ENCODE data around the gene CD300E.

CD300E gene

GRCh38 chr17:74598346-74599022 lies 25.1 kb downstream of the CD300E start:
- DNase-seq (ENCODE audit: low read depth, low spot score) = no peak
- H3K4me3 ChIP-seq (ENCODE audit: low read depth, low read length) = no peak overlapping the region
- in situ Hi-C loops (cut with HindIII; ENCODE audit: low sequenced_read_pairs) = no loop called here
- TF ChIP-seq CTCF (IDR thresholded peaks at IDR 0.05; ENCODE audit: low read depth, low read length) = no peak

DNA sequence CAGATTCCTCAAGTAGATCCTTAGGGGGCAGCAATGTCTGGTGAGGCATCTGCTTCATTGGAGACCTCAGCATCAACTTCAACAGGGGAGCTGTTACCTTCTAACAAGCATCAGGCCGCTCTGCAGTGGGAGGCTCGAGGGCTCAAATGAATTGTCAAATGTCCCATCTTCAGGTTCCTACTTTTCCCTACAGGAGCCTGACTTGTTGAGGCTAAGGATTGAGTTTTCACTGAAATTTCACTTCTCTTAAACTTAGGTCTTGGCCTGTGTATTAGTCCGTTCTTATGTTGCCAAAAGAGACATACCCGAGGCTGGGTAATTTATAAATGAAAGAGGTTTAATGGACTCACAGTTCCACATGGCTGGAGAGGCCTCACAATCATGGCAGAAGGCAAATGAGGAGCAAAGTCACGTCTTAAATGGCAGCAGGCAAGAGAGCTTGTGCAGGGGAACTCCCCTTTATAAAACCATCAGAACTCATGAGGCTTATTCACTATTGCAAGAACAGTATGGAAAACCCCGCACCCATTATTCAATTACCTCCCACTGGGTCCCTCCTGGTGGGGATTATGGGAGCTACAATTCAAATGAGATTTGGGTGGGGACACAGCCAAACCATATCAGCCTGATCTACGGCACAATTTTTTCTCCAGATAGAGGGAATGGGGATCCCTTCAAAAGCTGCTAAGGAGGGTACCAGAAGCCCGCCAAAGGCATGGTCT lies 26.3 kb downstream of the CD300E start:
- no peak for DNase-seq (ENCODE audit: low read depth, low spot score)
- in situ Hi-C loops (cut with HindIII; ENCODE audit: low sequenced_read_pairs) = no loop called here
- H3K4me3 ChIP-seq (ENCODE audit: low read depth, low read length) = no peak overlapping the region
- no peak for TF ChIP-seq CTCF (IDR thresholded peaks at IDR 0.05; ENCODE audit: low read depth, low read length)

GRCh38 chr17:74595037-74595750 lies 28.3 kb downstream of the CD300E start:
- DNase-seq (ENCODE audit: low read depth, low spot score) = no peak
- H3K4me3 ChIP-seq (ENCODE audit: low read depth, low read length) = no peak overlapping the region
- TF ChIP-seq CTCF (IDR thresholded peaks at IDR 0.05; ENCODE audit: low read depth, low read length) = no peak
- in situ Hi-C loops (cut with HindIII; ENCODE audit: low sequenced_read_pairs) = no loop called here

DNA sequence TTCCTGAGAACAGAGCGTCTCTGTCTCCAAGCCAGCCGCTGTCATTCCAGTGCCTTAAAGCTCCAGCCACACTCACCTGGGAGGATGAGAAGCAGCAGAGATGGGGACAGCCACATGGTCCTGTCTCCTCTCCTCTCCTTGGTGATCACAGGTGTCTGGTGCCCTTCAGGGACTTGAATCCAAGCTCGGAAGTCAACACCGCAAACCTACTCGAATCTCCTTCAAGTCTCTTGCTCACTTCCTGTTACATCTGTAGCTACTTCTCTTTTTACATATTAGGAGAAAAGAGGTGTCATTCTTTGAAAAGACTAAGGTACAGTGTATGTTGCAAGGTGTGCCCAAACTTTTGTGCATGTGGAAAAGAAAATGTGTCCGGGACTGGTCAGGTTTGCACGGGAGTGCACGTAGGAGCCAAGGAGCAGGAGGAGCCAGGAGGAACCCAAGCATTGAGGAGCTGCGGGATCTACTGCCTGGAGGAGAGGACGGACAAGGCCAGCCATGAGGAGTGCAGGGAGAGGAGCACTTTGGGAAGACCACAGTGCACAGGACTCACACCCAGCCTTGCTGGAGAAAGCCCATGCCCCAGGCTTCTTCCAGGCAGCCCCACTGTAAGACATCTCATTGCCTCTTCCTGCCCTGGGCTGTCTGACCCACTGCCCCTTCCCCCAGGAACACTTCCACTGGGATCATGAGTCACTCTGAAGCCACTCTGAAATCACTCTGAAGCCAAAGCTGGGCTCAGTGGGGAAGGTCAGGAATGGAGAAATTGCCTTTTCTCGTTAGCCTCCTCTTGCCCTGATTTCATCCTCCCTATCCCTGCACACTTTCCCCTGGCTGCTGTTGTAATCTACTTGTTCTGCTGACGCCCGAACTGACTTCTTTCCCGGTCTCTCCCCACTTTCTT lies 31.2 kb downstream of the CD300E start, which contains the start of gene CD300LD:
CD300LD (minus strand) TSS at position 197 of the 904 bp plus-strand sequence; CDS start at position 116, 81 bp downstream.
- in situ Hi-C loops (cut with HindIII; ENCODE audit: low sequenced_read_pairs) = no loop called here
- no peak within 1 kb of the TSS for H3K4me3 ChIP-seq (ENCODE audit: low read depth, low read length)
- no peak for DNase-seq (ENCODE audit: low read depth, low spot score)
- no peak for TF ChIP-seq CTCF (IDR thresholded peaks at IDR 0.05; ENCODE audit: low read depth, low read length)

GRCh38 chr17:74591503-74591902 lies 32.0 kb downstream of the CD300E start:
- in situ Hi-C loops (cut with HindIII; ENCODE audit: low sequenced_read_pairs) = no loop called here
- no peak for DNase-seq (ENCODE audit: low read depth, low spot score)
- no peak for TF ChIP-seq CTCF (IDR thresholded peaks at IDR 0.05; ENCODE audit: low read depth, low read length)
- H3K4me3 ChIP-seq (ENCODE audit: low read depth, low read length) = no peak overlapping the region

DNA sequence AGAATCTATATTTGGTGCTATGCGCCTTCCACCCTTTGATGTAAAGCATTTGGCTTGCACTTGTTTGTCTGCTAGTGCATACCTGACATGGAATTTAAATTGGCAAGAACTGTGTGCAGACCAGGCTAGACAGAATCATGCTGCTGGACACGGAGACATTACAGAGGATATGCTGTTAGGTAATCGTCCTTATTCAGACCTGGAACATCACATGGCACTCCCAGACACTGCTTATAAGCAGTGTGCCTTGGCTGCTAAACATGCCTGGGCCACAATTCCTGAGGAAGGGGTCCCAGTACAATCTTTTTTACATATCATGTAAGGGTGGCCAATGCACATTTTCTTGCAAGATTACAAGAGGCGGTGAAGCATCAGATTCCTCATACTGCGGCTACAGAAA lies 37.8 kb downstream of the CD300E start:
- TF ChIP-seq CTCF (IDR thresholded peaks at IDR 0.05; ENCODE audit: low read depth, low read length) = no peak
- no peak for DNase-seq (ENCODE audit: low read depth, low spot score)
- in situ Hi-C loops (cut with HindIII; ENCODE audit: low sequenced_read_pairs) = no loop called here
- H3K4me3 ChIP-seq (ENCODE audit: low read depth, low read length) = no peak overlapping the region

Data from astrocyte of the spinal cord (primary cell).